PC-9 (cell line): Measurements from ENCODE around the gene PIGP.

Source experiments
- CTCF ChIP-seq: fragments of 200-600 bp; sonication (generic); conservative IDR thresholded peaks from 2 replicates; pipeline ENCODE4 v1.6.1; 2017; ENCODE audit warnings: mixed run types, antibody characterized with exemption, mild to moderate bottlenecking, moderate library complexity
- EZH2 ChIP-seq: fragments of 200-600 bp; sonication (generic); IDR thresholded peaks from 2 replicates; pipeline ENCODE4 v1.8.0; 2017; ENCODE audit warnings: antibody characterized with exemption, low read depth

DNA sequence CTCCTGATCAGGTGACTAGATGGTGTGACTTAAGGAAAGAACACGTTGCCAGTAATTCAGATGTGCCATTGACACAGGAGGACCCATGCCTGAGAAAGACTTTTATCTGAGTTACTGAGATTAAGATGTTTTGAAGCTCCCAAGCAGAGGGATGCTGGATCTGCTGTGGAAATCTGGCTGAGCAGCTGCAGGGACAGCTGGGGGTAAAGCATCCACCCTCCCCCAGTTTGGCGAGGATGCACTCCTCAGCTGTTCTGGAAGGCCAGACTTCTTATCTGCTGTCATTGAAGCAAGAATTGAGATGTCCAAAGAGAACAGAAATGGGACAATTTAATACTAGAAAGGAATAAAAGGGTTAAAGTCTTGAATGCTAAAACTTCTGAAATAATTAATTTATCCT, 25.9 kb upstream of the PIGP start:
- TF ChIP-seq EZH2 (no peak), CTCF (no peak)
